Keratinocyte (primary cell): ENCODE results near the gene OR2B3.

Experiments
- EZH2 ChIP-seq: IDR thresholded peaks from one replicate; pipeline ENCODE4 v1.6.1; 2012; ENCODE audit warnings: inconsistent platforms, mild to moderate bottlenecking, low read length, moderate library complexity
- TF ChIP-seq, protein P1 (sequence below), 3 experiments: IDR thresholded peaks in 1 of 3; conservative IDR thresholded peaks in 1 of 3; optimal IDR thresholded peaks in 1 of 3; 2 replicates in 2 of 3; 3 replicates in 1 of 3; pipeline versions ENCODE3 to v1.5.1; 2011; ENCODE audit warnings: low read length in 3 of 3, mild to moderate bottlenecking in 3 of 3, moderate library complexity in 2 of 3, control low read depth in 1 of 3, inconsistent platforms in 1 of 3; ENCODE audit not compliant: insufficient read depth in 2 of 3; ENCODE audit errors: extremely low read depth in 1 of 3

DNA sequence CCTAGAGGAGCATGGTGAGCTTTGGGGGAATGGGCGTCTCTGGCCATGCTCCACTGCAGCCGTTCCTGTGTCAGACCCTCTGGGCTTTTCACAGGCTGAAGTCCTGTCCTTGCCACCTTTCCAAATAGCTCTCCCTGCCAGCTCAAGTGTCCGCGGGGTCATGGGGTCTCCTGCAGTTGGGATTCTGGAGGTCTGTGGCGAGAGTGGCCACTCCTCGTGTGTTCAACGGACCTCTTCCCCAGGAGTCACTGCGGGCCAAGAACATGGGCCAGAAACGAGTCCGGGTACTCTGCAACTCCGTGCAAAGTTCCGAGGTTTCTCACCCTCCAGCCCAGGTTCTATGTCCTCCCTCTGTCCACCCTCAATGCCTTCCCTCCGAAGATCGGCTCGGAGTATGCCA, 4.7 kb downstream of the OR2B3 start:
- TF ChIP-seq, protein P1, sequence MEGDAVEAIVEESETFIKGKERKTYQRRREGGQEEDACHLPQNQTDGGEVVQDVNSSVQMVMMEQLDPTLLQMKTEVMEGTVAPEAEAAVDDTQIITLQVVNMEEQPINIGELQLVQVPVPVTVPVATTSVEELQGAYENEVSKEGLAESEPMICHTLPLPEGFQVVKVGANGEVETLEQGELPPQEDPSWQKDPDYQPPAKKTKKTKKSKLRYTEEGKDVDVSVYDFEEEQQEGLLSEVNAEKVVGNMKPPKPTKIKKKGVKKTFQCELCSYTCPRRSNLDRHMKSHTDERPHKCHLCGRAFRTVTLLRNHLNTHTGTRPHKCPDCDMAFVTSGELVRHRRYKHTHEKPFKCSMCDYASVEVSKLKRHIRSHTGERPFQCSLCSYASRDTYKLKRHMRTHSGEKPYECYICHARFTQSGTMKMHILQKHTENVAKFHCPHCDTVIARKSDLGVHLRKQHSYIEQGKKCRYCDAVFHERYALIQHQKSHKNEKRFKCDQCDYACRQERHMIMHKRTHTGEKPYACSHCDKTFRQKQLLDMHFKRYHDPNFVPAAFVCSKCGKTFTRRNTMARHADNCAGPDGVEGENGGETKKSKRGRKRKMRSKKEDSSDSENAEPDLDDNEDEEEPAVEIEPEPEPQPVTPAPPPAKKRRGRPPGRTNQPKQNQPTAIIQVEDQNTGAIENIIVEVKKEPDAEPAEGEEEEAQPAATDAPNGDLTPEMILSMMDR (optimal IDR thresholded peaks at IDR 0.05 in 1 of 3, IDR thresholded peaks at IDR 0.05 in 1 of 3, conservative IDR thresholded peaks at IDR 0.05 in 1 of 3; ENCODE audit: extremely low read depth in 1 of 3, insufficient read depth in 2 of 3, low read length in 3 of 3): no peak
- no peak for TF ChIP-seq EZH2
